Measurements from ENCODE around the gene FAM171A1. TPM values are rescaled to one million over a fixed set of nuclear protein-coding genes. Genes with fewer than 3 reads are reported as not detected.
"Not testable (repeated sequence)": the region's sequence is repeated elsewhere in the genome, so short reads cannot be mapped to it uniquely, and the experiment has no call there.

The FAM171A1 gene
- total RNA-seq, 2 donors from 2014 or later = 2.4 to 3.9 TPM

GRCh38 chr10:15344256-15344875, 26.7 kb downstream of the FAM171A1 start:
- Mint-ChIP-seq H3K36me3 (ENCODE audit: low read depth) (no peaks in the 10 kb centered on the region), H3K9me3 (no peaks in the 10 kb centered on the region), H3K4me3 (no peak overlapping the region), H3K27ac (no peak overlapping the region), H3K4me1 (peaks cover 6% of the 10 kb centered on the region), H3K27me3 (peaks cover 3% of the 10 kb centered on the region)
- no peak for ATAC-seq (replicated peaks)

GRCh38 chr10:15342970-15343369, 28.1 kb downstream of the FAM171A1 start:
- no peak for ATAC-seq (replicated peaks)
- Mint-ChIP-seq H3K27me3 (peaks cover 3% of the 10 kb centered on the region), H3K4me3 (no peak overlapping the region), H3K9me3 (no peaks in the 10 kb centered on the region), H3K36me3 (ENCODE audit: low read depth) (no peaks in the 10 kb centered on the region), H3K4me1 (peaks cover 6% of the 10 kb centered on the region), H3K27ac (no peak overlapping the region)

GRCh38 chr10:15341502-15342128, 29.5 kb downstream of the FAM171A1 start:
- ATAC-seq (replicated peaks) = no peak
- Mint-ChIP-seq H3K27me3 (peaks cover 3% of the 10 kb centered on the region), H3K27ac (no peak overlapping the region), H3K4me3 (no peak overlapping the region), H3K9me3 (no peaks in the 10 kb centered on the region), H3K4me1 (peaks cover 6% of the 10 kb centered on the region), H3K36me3 (ENCODE audit: low read depth) (no peaks in the 10 kb centered on the region)

- ATAC-seq (replicated peaks) = no peak
Observed at GRCh38 chr10:15339892-15340291, 31.2 kb downstream of the FAM171A1 start.

GRCh38 chr10:15337441-15337923, 33.6 kb downstream of the FAM171A1 start:
- ATAC-seq (replicated peaks) = not testable (repeated sequence)

More at GRCh38 chr10:15339892-15340291, 31.2 kb downstream of the FAM171A1 start:
- Mint-ChIP-seq H3K27ac (no peak overlapping the region), H3K9me3 (no peaks in the 10 kb centered on the region), H3K27me3 (peaks cover 2% of the 10 kb centered on the region), H3K4me1 (peaks cover 2% of the 10 kb centered on the region), H3K36me3 (ENCODE audit: low read depth) (no peaks in the 10 kb centered on the region), H3K4me3 (no peak overlapping the region)

GRCh38 chr10:15336211-15336610, 34.9 kb downstream of the FAM171A1 start:
- H3K36me3 Mint-ChIP-seq (ENCODE audit: low read depth) = no peaks in the 10 kb centered on the region
- no peak overlapping the region for H3K27ac Mint-ChIP-seq
- ATAC-seq (replicated peaks) = peak; percentile 42
- H3K9me3 Mint-ChIP-seq = no peaks in the 10 kb centered on the region
- no peaks in the 10 kb centered on the region for H3K4me1 Mint-ChIP-seq
- H3K4me3 Mint-ChIP-seq = no peak overlapping the region
- no peaks in the 10 kb centered on the region for H3K27me3 Mint-ChIP-seq

More at GRCh38 chr10:15337441-15337923, 33.6 kb downstream of the FAM171A1 start:
- H3K4me1 Mint-ChIP-seq; H3K27me3 Mint-ChIP-seq; H3K36me3 Mint-ChIP-seq (ENCODE audit: low read depth); H3K9me3 Mint-ChIP-seq; H3K4me3 Mint-ChIP-seq; H3K27ac Mint-ChIP-seq: not testable (repeated sequence)

GRCh38 chr10:15335508-15335907, 35.6 kb downstream of the FAM171A1 start:
- no peaks in the 10 kb centered on the region for H3K4me1 Mint-ChIP-seq
- no peaks in the 10 kb centered on the region for H3K36me3 Mint-ChIP-seq (ENCODE audit: low read depth)
- no peak for ATAC-seq (replicated peaks)
- H3K4me3 Mint-ChIP-seq = no peak overlapping the region
- H3K27ac Mint-ChIP-seq = peak overlapping the region; percentile 15
- H3K27me3 Mint-ChIP-seq = no peaks in the 10 kb centered on the region
- no peaks in the 10 kb centered on the region for H3K9me3 Mint-ChIP-seq

- Mint-ChIP-seq H3K27ac (no peak overlapping the region), H3K4me1 (no peaks in the 10 kb centered on the region), H3K36me3 (ENCODE audit: low read depth) (no peaks in the 10 kb centered on the region), H3K9me3 (no peaks in the 10 kb centered on the region), H3K4me3 (no peak overlapping the region), H3K27me3 (no peaks in the 10 kb centered on the region)
- no peak for ATAC-seq (replicated peaks)
Observed at GRCh38 chr10:15334650-15335323, 36.3 kb downstream of the FAM171A1 start.

- no peak for ATAC-seq (replicated peaks)
- no peaks in the 10 kb centered on the region for H3K27me3 Mint-ChIP-seq
- H3K4me3 Mint-ChIP-seq = no peak overlapping the region
- H3K36me3 Mint-ChIP-seq (ENCODE audit: low read depth) = no peaks in the 10 kb centered on the region
- no peaks in the 10 kb centered on the region for H3K4me1 Mint-ChIP-seq
- no peak overlapping the region for H3K27ac Mint-ChIP-seq
- H3K9me3 Mint-ChIP-seq = no peaks in the 10 kb centered on the region
Observed at GRCh38 chr10:15333909-15334649, 37.0 kb downstream of the FAM171A1 start.

- H3K27ac Mint-ChIP-seq; ATAC-seq (replicated peaks): not testable (repeated sequence)
Observed at GRCh38 chr10:15333181-15333580, 37.9 kb downstream of the FAM171A1 start.

GRCh38 chr10:15331461-15331860, 39.6 kb downstream of the FAM171A1 start:
- Mint-ChIP-seq H3K27me3 (no peaks in the 10 kb centered on the region), H3K9me3 (no peaks in the 10 kb centered on the region), H3K4me1 (no peaks in the 10 kb centered on the region), H3K36me3 (ENCODE audit: low read depth) (no peaks in the 10 kb centered on the region), H3K27ac (no peak overlapping the region), H3K4me3 (no peak overlapping the region)
- ATAC-seq (replicated peaks) = no peak

More at GRCh38 chr10:15333181-15333580, 37.9 kb downstream of the FAM171A1 start:
- H3K4me3 Mint-ChIP-seq; H3K4me1 Mint-ChIP-seq; H3K36me3 Mint-ChIP-seq (ENCODE audit: low read depth); H3K9me3 Mint-ChIP-seq; H3K27me3 Mint-ChIP-seq: not testable (repeated sequence)

- H3K27me3 Mint-ChIP-seq = no peaks in the 10 kb centered on the region
- no peak overlapping the region for H3K4me3 Mint-ChIP-seq
- H3K36me3 Mint-ChIP-seq (ENCODE audit: low read depth) = no peaks in the 10 kb centered on the region
- no peaks in the 10 kb centered on the region for H3K9me3 Mint-ChIP-seq
- ATAC-seq (replicated peaks) = no peak
- no peak overlapping the region for H3K27ac Mint-ChIP-seq
- peaks cover 11% of the 10 kb centered on the region for H3K4me1 Mint-ChIP-seq
Observed at GRCh38 chr10:15329437-15329836, 41.7 kb downstream of the FAM171A1 start.

- H3K4me1 Mint-ChIP-seq = peaks cover 12% of the 10 kb centered on the region
- no peak for ATAC-seq (replicated peaks)
- no peak overlapping the region for H3K4me3 Mint-ChIP-seq
- H3K36me3 Mint-ChIP-seq (ENCODE audit: low read depth) = no peaks in the 10 kb centered on the region
- H3K27ac Mint-ChIP-seq = no peak overlapping the region
- no peaks in the 10 kb centered on the region for H3K9me3 Mint-ChIP-seq
- H3K27me3 Mint-ChIP-seq = no peaks in the 10 kb centered on the region
Observed at GRCh38 chr10:15325944-15326284, 45.2 kb downstream of the FAM171A1 start.

GRCh38 chr10:15325243-15325943, 45.7 kb downstream of the FAM171A1 start:
- ATAC-seq (replicated peaks) = peak; percentile 68
- H3K27ac Mint-ChIP-seq = no peak overlapping the region
- H3K4me1 Mint-ChIP-seq = peaks cover 12% of the 10 kb centered on the region

More at GRCh38 chr10:15325243-15325943, 45.7 kb downstream of the FAM171A1 start:
- H3K36me3 Mint-ChIP-seq (ENCODE audit: low read depth) = no peaks in the 10 kb centered on the region
- no peaks in the 10 kb centered on the region for H3K9me3 Mint-ChIP-seq
- no peaks in the 10 kb centered on the region for H3K27me3 Mint-ChIP-seq
- no peak overlapping the region for H3K4me3 Mint-ChIP-seq
